ENCODE data around the gene NONO.
"Not testable (repeated sequence)": the region's sequence is repeated elsewhere in the genome, so short reads cannot be mapped to it uniquely, and the experiment has no call there.

The NONO gene

GRCh38 chrX:71302461-71303213 lies 19.2 kb downstream of the NONO start:
- Histone ChIP-seq H3K4me1 (ENCODE audit: control insufficient read depth in 2 of 2, insufficient read depth in 2 of 2, low read length in 2 of 2) (no peaks in the 10 kb centered on the region), H3K27ac (ENCODE audit: low read depth in 2 of 2, low read length in 2 of 2) (no peak overlapping the region), H3K27me3 (ENCODE audit: control insufficient read depth in 2 of 2, insufficient read depth in 2 of 2, low read length in 2 of 2) (no peaks in the 10 kb centered on the region), H3K9me3 (ENCODE audit: control insufficient read depth in 2 of 2, low read length in 2 of 2) (no peaks in the 10 kb centered on the region), H3K9ac (ENCODE audit: low read depth in 1 of 2, low read length in 2 of 2) (no peak overlapping the region), H3K4me3 (ENCODE audit: low read length in 2 of 2) (no peak overlapping the region), H3K36me3 (ENCODE audit: control insufficient read depth in 2 of 2, insufficient read depth in 2 of 2, low read length in 2 of 2) (peaks cover 11 to 20% of the 10 kb centered on the region in 2 donors)

GRCh38 chrX:71304561-71304960 lies 21.1 kb downstream of the NONO start:
- no peak overlapping the region for H3K4me3 ChIP-seq (ENCODE audit: low read length in 2 of 2)

GRCh38 chrX:71315917-71316316 lies 32.5 kb downstream of the NONO start:
- H3K27ac ChIP-seq (ENCODE audit: low read depth in 2 of 2, low read length in 2 of 2), result no peak overlapping the region
- H3K9me3 ChIP-seq (ENCODE audit: control insufficient read depth in 2 of 2, low read length in 2 of 2), result no peaks in the 10 kb centered on the region
- no peak overlapping the region for H3K9ac ChIP-seq (ENCODE audit: low read depth in 1 of 2, low read length in 2 of 2)

More at GRCh38 chrX:71304561-71304960, 21.1 kb downstream of the NONO start:
- H3K4me1 ChIP-seq (ENCODE audit: control insufficient read depth in 2 of 2, insufficient read depth in 2 of 2, low read length in 2 of 2), result no peaks in the 10 kb centered on the region
- H3K27ac ChIP-seq (ENCODE audit: low read depth in 2 of 2, low read length in 2 of 2), result no peak overlapping the region
- no peak overlapping the region for H3K9ac ChIP-seq (ENCODE audit: low read depth in 1 of 2, low read length in 2 of 2)
- H3K36me3 ChIP-seq (ENCODE audit: control insufficient read depth in 2 of 2, insufficient read depth in 2 of 2, low read length in 2 of 2), result peaks cover 2 to 6% of the 10 kb centered on the region in 2 donors
- no peaks in the 10 kb centered on the region for H3K9me3 ChIP-seq (ENCODE audit: control insufficient read depth in 2 of 2, low read length in 2 of 2)
- no peaks in the 10 kb centered on the region for H3K27me3 ChIP-seq (ENCODE audit: control insufficient read depth in 2 of 2, insufficient read depth in 2 of 2, low read length in 2 of 2)

GRCh38 chrX:71316959-71317358 lies 33.5 kb downstream of the NONO start:
- H3K4me1 ChIP-seq (ENCODE audit: control insufficient read depth in 2 of 2, insufficient read depth in 2 of 2, low read length in 2 of 2); H3K4me3 ChIP-seq (ENCODE audit: low read length in 2 of 2); H3K27me3 ChIP-seq (ENCODE audit: control insufficient read depth in 2 of 2, insufficient read depth in 2 of 2, low read length in 2 of 2); H3K36me3 ChIP-seq (ENCODE audit: control insufficient read depth in 2 of 2, insufficient read depth in 2 of 2, low read length in 2 of 2); H3K9ac ChIP-seq (ENCODE audit: low read depth in 1 of 2, low read length in 2 of 2); H3K27ac ChIP-seq (ENCODE audit: low read depth in 2 of 2, low read length in 2 of 2); H3K9me3 ChIP-seq (ENCODE audit: control insufficient read depth in 2 of 2, low read length in 2 of 2): not testable (repeated sequence)

More at GRCh38 chrX:71315917-71316316, 32.5 kb downstream of the NONO start:
- no peaks in the 10 kb centered on the region for H3K36me3 ChIP-seq (ENCODE audit: control insufficient read depth in 2 of 2, insufficient read depth in 2 of 2, low read length in 2 of 2)
- no peak overlapping the region for H3K4me3 ChIP-seq (ENCODE audit: low read length in 2 of 2)
- no peaks in the 10 kb centered on the region for H3K4me1 ChIP-seq (ENCODE audit: control insufficient read depth in 2 of 2, insufficient read depth in 2 of 2, low read length in 2 of 2)
- peaks cover 0 to 3% of the 10 kb centered on the region in 2 donors for H3K27me3 ChIP-seq (ENCODE audit: control insufficient read depth in 2 of 2, insufficient read depth in 2 of 2, low read length in 2 of 2)

GRCh38 chrX:71320126-71320525 lies 36.7 kb downstream of the NONO start:
- H3K9ac ChIP-seq (ENCODE audit: low read depth in 1 of 2, low read length in 2 of 2), result no peak overlapping the region
- H3K9me3 ChIP-seq (ENCODE audit: control insufficient read depth in 2 of 2, low read length in 2 of 2), result no peaks in the 10 kb centered on the region
- H3K27me3 ChIP-seq (ENCODE audit: control insufficient read depth in 2 of 2, insufficient read depth in 2 of 2, low read length in 2 of 2), result peaks cover 0 to 3% of the 10 kb centered on the region in 2 donors
- H3K4me3 ChIP-seq (ENCODE audit: low read length in 2 of 2), result no peak overlapping the region
- H3K4me1 ChIP-seq (ENCODE audit: control insufficient read depth in 2 of 2, insufficient read depth in 2 of 2, low read length in 2 of 2), result no peaks in the 10 kb centered on the region
- H3K27ac ChIP-seq (ENCODE audit: low read depth in 2 of 2, low read length in 2 of 2), result no peak overlapping the region
- no peaks in the 10 kb centered on the region for H3K36me3 ChIP-seq (ENCODE audit: control insufficient read depth in 2 of 2, insufficient read depth in 2 of 2, low read length in 2 of 2)

GRCh38 chrX:71321731-71322130 lies 38.3 kb downstream of the NONO start:
- no peak overlapping the region for H3K9ac ChIP-seq (ENCODE audit: low read depth in 1 of 2, low read length in 2 of 2)
- H3K36me3 ChIP-seq (ENCODE audit: control insufficient read depth in 2 of 2, insufficient read depth in 2 of 2, low read length in 2 of 2), result no peaks in the 10 kb centered on the region
- H3K27me3 ChIP-seq (ENCODE audit: control insufficient read depth in 2 of 2, insufficient read depth in 2 of 2, low read length in 2 of 2), result no peaks in the 10 kb centered on the region
- no peak overlapping the region for H3K27ac ChIP-seq (ENCODE audit: low read depth in 2 of 2, low read length in 2 of 2)
- H3K4me1 ChIP-seq (ENCODE audit: control insufficient read depth in 2 of 2, insufficient read depth in 2 of 2, low read length in 2 of 2), result no peaks in the 10 kb centered on the region
- no peak overlapping the region for H3K4me3 ChIP-seq (ENCODE audit: low read length in 2 of 2)
- H3K9me3 ChIP-seq (ENCODE audit: control insufficient read depth in 2 of 2, low read length in 2 of 2), result peaks cover 0 to 3% of the 10 kb centered on the region in 2 donors

- H3K9me3 ChIP-seq (ENCODE audit: control insufficient read depth in 2 of 2, low read length in 2 of 2); H3K4me3 ChIP-seq (ENCODE audit: low read length in 2 of 2); H3K36me3 ChIP-seq (ENCODE audit: control insufficient read depth in 2 of 2, insufficient read depth in 2 of 2, low read length in 2 of 2); H3K4me1 ChIP-seq (ENCODE audit: control insufficient read depth in 2 of 2, insufficient read depth in 2 of 2, low read length in 2 of 2); H3K27me3 ChIP-seq (ENCODE audit: control insufficient read depth in 2 of 2, insufficient read depth in 2 of 2, low read length in 2 of 2); H3K9ac ChIP-seq (ENCODE audit: low read depth in 1 of 2, low read length in 2 of 2); H3K27ac ChIP-seq (ENCODE audit: low read depth in 2 of 2, low read length in 2 of 2): not testable (repeated sequence)
These were observed 41.0 kb downstream of the NONO start for GRCh38 chrX:71324452-71324851.

- no peak overlapping the region for H3K4me3 ChIP-seq (ENCODE audit: low read length in 2 of 2)
These were observed 43.0 kb downstream of the NONO start for GRCh38 chrX:71326394-71326793.

GRCh38 chrX:71349151-71349665 lies 65.8 kb downstream of the NONO start:
- not testable (repeated sequence) for H3K4me1 ChIP-seq (ENCODE audit: control insufficient read depth in 2 of 2, insufficient read depth in 2 of 2, low read length in 2 of 2); H3K27me3 ChIP-seq (ENCODE audit: control insufficient read depth in 2 of 2, insufficient read depth in 2 of 2, low read length in 2 of 2); H3K9ac ChIP-seq (ENCODE audit: low read depth in 1 of 2, low read length in 2 of 2); H3K27ac ChIP-seq (ENCODE audit: low read depth in 2 of 2, low read length in 2 of 2); H3K4me3 ChIP-seq (ENCODE audit: low read length in 2 of 2); H3K9me3 ChIP-seq (ENCODE audit: control insufficient read depth in 2 of 2, low read length in 2 of 2); H3K36me3 ChIP-seq (ENCODE audit: control insufficient read depth in 2 of 2, insufficient read depth in 2 of 2, low read length in 2 of 2)

More at GRCh38 chrX:71326394-71326793, 43.0 kb downstream of the NONO start:
- Histone ChIP-seq H3K9me3 (ENCODE audit: control insufficient read depth in 2 of 2, low read length in 2 of 2) (peaks cover 0 to 4% of the 10 kb centered on the region in 2 donors), H3K36me3 (ENCODE audit: control insufficient read depth in 2 of 2, insufficient read depth in 2 of 2, low read length in 2 of 2) (no peaks in the 10 kb centered on the region), H3K27me3 (ENCODE audit: control insufficient read depth in 2 of 2, insufficient read depth in 2 of 2, low read length in 2 of 2) (no peaks in the 10 kb centered on the region), H3K27ac (ENCODE audit: low read depth in 2 of 2, low read length in 2 of 2) (no peak overlapping the region), H3K9ac (ENCODE audit: low read depth in 1 of 2, low read length in 2 of 2) (no peak overlapping the region), H3K4me1 (ENCODE audit: control insufficient read depth in 2 of 2, insufficient read depth in 2 of 2, low read length in 2 of 2) (no peaks in the 10 kb centered on the region)

- not testable (repeated sequence) for H3K4me1 ChIP-seq (ENCODE audit: control insufficient read depth in 2 of 2, insufficient read depth in 2 of 2, low read length in 2 of 2); H3K36me3 ChIP-seq (ENCODE audit: control insufficient read depth in 2 of 2, insufficient read depth in 2 of 2, low read length in 2 of 2); H3K9ac ChIP-seq (ENCODE audit: low read depth in 1 of 2, low read length in 2 of 2); H3K27ac ChIP-seq (ENCODE audit: low read depth in 2 of 2, low read length in 2 of 2); H3K27me3 ChIP-seq (ENCODE audit: control insufficient read depth in 2 of 2, insufficient read depth in 2 of 2, low read length in 2 of 2); H3K4me3 ChIP-seq (ENCODE audit: low read length in 2 of 2); H3K9me3 ChIP-seq (ENCODE audit: control insufficient read depth in 2 of 2, low read length in 2 of 2)
These were observed 66.4 kb downstream of the NONO start for GRCh38 chrX:71349867-71350266.
